HG03159 (cell line): ENCODE data around the gene PIGU.
"Not testable (repeated sequence)": the region's sequence is repeated elsewhere in the genome, so short reads cannot be mapped to it uniquely, and the experiment has no call there.

ENCODE experiments used
- ATAC-seq: cut with Tn5 transposase; IDR thresholded peaks from one replicate; pipeline ENCODE4 v1.9.1; 2021; ENCODE audit warnings: mild to moderate bottlenecking, moderate library complexity; ENCODE audit not compliant: unreplicated experiment

The PIGU gene

DNA sequence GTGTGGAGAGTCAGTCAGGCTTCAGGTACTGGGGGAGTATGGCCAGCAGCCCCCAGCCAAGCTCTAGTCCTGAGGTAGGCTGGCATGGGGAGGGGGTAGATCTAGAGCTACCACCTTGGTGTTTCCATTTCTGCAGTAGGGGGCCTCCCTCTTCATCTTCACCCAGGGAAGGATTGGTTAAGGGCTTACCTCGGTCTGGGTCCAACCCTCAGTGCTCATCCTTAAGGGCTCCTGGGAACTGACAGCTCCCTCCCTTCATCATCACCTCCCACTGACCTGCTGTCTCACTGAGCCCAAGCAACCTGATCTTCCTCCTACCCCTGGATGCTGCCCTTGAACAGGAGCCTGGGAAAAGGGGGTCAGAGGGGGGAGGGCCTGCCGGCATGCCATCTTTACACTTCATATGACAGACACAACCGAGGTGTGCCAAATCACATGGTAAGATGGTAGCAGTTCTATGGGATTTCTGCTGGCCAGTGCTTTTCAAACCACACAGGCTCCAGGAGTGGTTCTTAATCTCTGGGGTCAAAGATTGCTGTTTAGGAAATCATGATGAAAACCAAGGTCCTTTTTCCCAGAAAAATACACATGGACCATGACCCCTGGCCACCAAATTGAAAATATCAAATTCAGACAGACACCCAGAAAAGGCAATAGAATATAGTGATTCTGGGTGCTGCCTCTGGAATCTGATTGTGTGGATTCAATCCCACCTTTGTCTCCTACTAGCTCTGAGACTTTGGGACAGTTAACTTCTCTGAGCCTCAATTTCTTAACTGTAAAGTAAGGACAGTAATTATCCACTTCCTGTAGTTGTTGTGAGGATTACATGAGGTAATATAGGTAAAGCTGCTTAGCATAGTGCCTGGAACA is 30.3 kb upstream of the PIGU start:
- ATAC-seq = no peak

GRCh38 chr20:34706302-34706875 is 29.5 kb upstream of the PIGU start:
- ATAC-seq = no peak

- ATAC-seq = no peak
These were observed 28.8 kb upstream of the PIGU start for GRCh38 chr20:34705397-34706301.

GRCh38 chr20:34705008-34705396 is 28.1 kb upstream of the PIGU start:
- no peak for ATAC-seq

DNA sequence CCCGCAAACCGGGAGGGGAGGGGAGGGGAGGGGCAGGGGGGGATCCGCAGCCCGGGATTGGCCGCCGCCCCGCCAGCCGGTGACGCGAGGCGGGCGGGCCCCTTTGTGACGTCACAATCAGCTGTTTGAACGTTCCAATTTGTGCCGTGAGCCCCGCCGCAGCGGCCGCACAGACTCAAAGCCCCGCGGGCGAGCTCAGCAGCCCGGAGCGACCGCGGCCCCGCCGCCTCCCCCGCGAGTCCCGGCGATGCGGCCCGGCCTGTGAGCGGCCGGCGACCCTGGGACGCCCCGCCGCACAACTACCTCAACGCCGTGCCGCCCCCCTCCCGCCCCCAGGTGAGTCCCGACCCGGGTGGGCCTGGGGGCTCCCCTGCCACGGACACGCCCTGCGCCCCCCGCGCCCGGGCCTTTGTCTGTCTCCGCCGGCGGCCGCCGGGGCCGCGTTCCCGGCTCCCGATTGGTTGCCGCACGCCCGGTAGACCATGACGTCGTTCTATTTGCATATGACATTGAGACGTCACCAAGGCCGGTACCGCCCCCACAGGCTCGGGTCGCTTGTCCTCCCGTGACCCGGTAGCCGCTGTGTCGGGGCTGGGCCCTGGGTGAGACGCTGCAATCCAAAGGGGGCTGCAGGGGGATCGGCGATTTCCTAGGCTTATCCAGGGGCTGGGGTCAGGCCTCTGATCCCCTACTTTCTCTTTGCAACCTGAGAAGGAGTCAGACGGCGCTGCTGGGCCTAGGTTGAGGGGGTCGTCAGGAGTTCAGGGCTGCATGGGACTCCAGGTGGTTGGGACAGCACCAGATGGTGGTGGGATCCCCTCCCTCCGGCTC is 27.5 kb upstream of the PIGU start, which contains the start of gene TP53INP2:
TP53INP2 (plus strand) TSS at position 168 of the 831 bp plus-strand sequence. CDS start 4,396 bp downstream, outside the sequence.
- peak; percentile 44 for ATAC-seq

DNA sequence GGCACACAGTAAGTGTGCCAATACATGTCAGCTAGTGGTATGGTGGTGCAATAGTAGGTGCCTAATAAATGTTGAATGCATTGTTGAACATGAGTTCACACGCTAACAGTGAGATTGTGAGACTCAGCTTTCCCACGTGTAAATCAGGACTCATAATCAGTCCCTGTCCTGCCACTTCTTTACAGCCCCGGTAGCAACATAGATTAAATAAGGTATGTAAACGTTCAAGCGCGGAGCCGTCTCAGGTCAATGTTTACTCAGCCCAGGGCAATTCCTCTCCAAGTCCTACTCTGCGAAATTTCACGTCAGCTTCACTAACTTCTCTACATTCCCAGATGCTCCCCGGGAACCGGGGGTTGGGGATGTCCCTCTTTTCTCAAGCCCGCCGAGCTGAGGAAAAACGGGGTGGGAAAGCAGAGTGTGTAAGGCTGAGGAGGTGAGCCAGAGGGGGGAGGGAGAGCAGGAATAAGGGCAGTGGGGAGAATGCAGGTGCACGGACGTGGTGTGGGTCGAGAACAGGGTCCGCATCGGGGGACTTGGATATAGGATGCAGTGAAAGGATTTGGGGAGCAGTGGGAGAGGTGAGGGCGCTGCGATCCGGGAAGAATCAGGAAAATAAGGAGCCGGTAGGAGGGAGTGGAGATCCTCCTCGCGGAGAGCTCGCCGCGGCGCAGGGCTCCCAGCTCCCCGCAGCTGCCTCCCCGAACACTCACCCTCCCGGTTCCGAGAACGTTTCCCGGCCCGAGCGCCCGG is 26.7 kb upstream of the PIGU start:
- no peak for ATAC-seq

- ATAC-seq = no peak
These were observed 26.1 kb upstream of the PIGU start for GRCh38 chr20:34703061-34703423.

DNA sequence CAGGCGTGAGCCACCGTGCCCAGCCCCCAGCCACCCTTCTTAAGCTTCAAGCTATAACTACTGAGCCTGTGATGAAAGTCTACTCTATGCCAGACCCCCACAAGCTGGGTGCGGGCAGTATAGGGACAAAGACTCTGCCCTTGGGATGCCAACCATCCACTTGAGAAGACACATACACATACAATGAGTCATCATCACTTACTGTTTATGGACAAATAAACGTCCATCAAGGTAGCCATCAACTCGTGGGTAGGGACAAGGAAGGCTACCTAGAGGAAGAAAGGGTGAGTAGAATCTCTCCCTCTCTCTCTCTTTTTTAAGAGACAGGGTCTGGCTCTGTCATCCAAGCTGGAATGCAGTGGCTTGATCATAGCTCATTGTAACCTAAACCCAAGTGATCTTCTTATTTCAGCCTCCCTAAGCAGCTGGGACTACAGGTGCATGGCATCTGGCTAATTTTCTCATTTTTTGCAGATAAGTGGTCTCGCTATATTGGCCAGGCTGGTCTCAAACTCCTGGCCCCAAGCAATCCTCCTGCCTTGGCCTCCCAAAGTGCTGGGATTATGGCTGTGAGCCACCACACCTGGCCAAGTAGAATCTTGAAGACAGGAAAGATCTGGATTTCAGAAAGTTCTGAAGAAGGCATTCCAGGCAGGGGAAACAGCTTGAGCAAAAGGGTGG is 24.7 kb upstream of the PIGU start:
- ATAC-seq = no peak

GRCh38 chr20:34693414-34693813 is 16.5 kb upstream of the PIGU start:
- no peak for ATAC-seq

DNA sequence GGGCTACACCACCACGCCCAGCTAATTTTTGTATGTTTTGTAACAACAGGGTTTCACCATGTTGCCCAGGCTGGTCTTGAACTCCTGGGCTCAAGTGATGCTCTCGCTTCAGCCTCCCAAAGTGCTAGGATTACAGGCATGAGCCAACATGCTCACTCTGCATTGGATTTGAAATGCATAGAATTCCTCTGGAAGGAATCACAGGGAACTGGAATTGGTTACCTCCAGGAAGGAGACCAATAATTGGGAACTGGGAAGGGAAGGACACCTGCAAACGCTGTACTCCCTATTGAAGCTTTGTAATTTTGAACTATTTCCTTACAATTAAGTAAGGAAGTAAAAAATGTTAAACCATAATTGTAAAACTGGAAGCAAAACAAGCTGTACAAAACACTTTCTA is 14.9 kb upstream of the PIGU start:
- no peak for ATAC-seq

DNA sequence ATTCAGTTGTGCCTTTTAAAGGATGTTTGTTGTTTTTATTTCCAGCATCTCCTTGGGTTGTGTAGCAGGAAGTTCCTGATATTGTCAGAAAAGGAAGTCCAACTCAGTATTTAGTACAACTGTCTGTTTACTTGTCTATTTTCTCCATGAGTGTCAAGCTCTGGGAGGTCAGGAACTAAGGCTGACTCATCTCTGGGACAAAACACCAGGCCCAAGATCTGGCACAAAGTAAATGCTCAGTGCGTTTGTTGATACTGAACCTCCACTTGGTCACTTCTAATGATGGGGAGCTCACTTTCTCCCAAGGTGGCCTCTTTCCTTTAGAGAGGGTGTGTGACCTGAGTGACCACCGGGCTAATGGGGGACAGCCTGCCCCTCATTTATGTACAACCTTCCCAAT is 12.6 kb upstream of the PIGU start:
- ATAC-seq = no peak

GRCh38 chr20:34683667-34684066 is 6.8 kb upstream of the PIGU start:
- no peak for ATAC-seq

DNA sequence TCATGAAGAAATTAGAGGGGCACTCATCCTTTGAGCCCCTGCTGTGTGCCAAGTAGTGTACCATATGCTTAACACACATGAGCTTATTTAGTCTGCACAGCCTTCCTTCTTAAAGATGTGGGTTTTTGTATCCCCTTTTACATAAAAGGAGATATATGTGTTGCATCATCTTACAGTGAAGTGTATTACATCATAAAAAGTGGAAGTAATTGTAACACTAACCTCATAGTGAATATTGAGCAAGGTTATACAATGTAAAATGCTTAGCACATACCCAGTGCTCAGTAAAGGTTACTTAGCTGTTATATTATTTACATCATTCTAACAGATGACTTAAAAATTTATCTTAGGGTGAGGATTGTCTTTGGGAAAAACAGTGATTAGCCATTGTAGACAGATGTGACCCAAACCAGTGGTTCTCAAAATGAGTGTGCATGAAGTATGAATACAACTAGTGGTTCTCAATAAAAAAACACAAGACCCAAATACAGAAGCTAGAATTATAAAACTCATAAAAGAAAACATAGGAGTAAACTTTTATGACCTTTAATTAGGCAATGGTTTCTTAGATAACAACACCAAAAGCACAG is 3.8 kb upstream of the PIGU start:
- ATAC-seq = no peak

GRCh38 chr20:34675993-34676641 is 775 bp downstream of the PIGU start:
- ATAC-seq = no peak

- no peak for ATAC-seq
These were observed 1.3 kb downstream of the PIGU start for GRCh38 chr20:34675561-34675960.

DNA sequence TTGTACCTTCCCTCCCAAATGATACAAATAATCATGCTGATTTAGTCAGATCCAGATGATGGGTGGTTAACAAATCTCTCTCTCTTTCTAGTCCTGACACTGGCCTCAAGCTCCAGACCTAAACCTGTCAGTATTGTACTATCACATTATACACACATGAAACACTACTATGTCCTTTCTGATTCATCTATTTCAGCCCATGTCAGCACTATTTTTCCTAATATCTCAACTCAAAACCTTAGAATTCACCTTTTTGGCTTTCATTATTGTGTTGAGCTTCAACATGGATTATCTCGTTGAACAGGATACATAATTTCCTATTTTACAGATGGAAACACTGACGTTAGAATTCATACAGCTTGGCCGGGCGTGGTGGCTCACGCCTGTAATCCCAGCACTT is 3.5 kb downstream of the PIGU start:
- ATAC-seq = no peak

DNA sequence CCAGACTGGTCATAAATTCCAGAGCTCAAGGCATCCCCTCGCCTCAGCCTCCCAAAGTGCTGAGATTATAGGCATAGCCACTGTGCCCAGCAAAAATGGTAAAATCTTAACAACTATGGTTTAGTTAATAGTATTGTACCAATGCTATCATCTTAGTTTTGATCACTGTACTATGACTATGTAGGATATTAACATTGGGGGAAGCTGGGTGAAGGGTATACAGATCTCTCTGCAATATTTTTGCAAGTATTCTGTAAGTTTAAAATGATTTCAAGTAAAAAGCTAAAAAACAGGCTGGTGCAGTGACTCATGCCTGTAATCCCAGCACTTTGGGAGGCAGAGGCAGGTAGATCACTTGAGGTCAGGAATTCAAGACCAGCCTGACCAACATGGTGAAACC is 7.8 kb downstream of the PIGU start:
- no peak for ATAC-seq

DNA sequence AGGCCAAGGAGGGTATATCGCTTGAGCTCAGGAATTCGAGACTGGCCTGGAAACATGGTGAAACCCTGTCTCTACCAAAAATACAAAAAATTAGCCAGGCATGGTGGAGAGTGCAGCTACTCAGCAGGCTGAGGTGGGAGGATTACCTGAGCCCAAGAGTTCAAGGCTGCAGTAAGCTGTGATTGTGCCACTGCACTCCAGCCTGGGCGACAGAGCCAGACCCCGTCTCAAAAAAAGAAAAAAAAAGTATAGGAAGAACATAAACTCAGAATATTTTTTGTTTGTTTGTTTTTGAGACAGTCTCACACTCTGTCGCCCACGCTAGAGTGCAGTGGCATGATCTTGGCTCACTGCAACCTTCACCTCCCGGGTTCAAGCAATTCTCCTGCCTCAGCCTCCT is 12.1 kb downstream of the PIGU start:
- ATAC-seq = not testable (repeated sequence)
